ENCODE measurements around the gene SEC14L2. TPM values are rescaled to one million over a fixed set of nuclear protein-coding genes. Genes with fewer than 3 reads are reported as not detected.

The SEC14L2 gene
- total and polyA plus RNA-seq, 10 of the 15 experiments (the other 5 are each of a cell fraction or from before 2014, with no cell fraction given), result 0.08 to 4.0 (median 0.48) TPM

DNA sequence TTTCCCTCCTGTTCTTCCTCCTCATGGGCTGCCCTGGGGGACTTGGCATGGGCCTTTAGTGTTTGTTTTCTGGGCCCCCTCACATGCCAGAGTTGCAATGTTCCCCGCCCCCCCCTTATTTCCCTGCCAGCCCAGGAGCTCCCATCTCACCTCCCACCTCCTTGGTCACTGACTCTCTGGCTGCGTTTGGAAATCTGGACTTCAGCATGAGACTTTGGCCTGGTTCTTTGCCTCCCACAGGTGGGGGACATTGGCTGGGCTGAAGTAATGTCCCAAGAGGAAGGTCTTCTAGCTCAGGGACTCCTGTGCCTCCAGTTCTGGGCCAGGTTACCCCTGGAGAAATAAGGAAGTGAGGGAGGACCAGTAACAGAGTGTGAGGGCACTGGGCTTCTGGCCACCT, 35.7 kb downstream of the SEC14L2 start:
- intact Hi-C loops (cut with micrococcal nuclease; ENCODE audit: unreplicated experiment), result no loop called here
- BruUV-seq (replicated peaks), result no TSS peak

More for the DNA sequence above, 35.7 kb downstream of the SEC14L2 start:
- H3K27ac ChIP-seq (ENCODE audit: control insufficient read depth, insufficient read depth), result no peak overlapping the region
- no peaks in the 10 kb centered on the region for H3K27me3 ChIP-seq (replicated peaks in 1 of 2; ENCODE audit: control insufficient read depth in 2 of 2, insufficient read depth in 2 of 2, low read length in 1 of 2)
- 0% methylated on average over 2 of the region's 2 CpGs for WGBS (ENCODE audit: insufficient coverage, insufficient replicate concordance, low lambda C conversion rate, missing lambda C conversion rate)
- H3K4me3 ChIP-seq, result no peak overlapping the region
- peaks cover 3 to 11% of the 10 kb centered on the region in 2 experiments; a peak in 2 of 4 replicates for H3K36me3 ChIP-seq (ENCODE audit: control insufficient read depth in 2 of 2, insufficient read depth in 2 of 2, low read length in 1 of 2)
- POLR2A ChIA-PET, result no interaction called here
- peaks cover 8% of the 10 kb centered on the region; the same call in 2 of the 3 replicates for H3K9me3 ChIP-seq (replicated peaks; ENCODE audit: control insufficient read depth, insufficient read depth, low read length)
- CTCF ChIA-PET, result interaction anchor here (1.1 to 3.8 kb wide), 4 partner anchors 8 to 40 kb away, joined by 3 to 21 read pairs (median 4); partner anchors contain the start of gene MTFP1
- no peaks in the 10 kb centered on the region for H4K20me1 ChIP-seq (ENCODE audit: control insufficient read depth, insufficient read depth)
- no peaks in the 10 kb centered on the region for H3K79me2 ChIP-seq (ENCODE audit: control insufficient read depth, insufficient read depth, low read length)
- no peak for TF ChIP-seq PML (IDR thresholded peaks at IDR 0.05; ENCODE audit: low read length)
- TF ChIP-seq, protein P1, sequence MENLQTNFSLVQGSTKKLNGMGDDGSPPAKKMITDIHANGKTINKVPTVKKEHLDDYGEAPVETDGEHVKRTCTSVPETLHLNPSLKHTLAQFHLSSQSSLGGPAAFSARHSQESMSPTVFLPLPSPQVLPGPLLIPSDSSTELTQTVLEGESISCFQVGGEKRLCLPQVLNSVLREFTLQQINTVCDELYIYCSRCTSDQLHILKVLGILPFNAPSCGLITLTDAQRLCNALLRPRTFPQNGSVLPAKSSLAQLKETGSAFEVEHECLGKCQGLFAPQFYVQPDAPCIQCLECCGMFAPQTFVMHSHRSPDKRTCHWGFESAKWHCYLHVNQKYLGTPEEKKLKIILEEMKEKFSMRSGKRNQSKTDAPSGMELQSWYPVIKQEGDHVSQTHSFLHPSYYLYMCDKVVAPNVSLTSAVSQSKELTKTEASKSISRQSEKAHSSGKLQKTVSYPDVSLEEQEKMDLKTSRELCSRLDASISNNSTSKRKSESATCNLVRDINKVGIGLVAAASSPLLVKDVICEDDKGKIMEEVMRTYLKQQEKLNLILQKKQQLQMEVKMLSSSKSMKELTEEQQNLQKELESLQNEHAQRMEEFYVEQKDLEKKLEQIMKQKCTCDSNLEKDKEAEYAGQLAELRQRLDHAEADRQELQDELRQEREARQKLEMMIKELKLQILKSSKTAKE (IDR thresholded peaks at IDR 0.05; ENCODE audit: low read depth, poor library complexity, severe bottlenecking), result no peak
- TF ChIP-seq GATAD2B (conservative IDR thresholded peaks at IDR 0.05; ENCODE audit: low read depth), result no peak
- TF ChIP-seq FOXK2 (IDR thresholded peaks at IDR 0.05), result no peak
- TF ChIP-seq BMI1 (IDR thresholded peaks at IDR 0.05; ENCODE audit: borderline replicate concordance), result no peak
- TF ChIP-seq, protein P2, sequence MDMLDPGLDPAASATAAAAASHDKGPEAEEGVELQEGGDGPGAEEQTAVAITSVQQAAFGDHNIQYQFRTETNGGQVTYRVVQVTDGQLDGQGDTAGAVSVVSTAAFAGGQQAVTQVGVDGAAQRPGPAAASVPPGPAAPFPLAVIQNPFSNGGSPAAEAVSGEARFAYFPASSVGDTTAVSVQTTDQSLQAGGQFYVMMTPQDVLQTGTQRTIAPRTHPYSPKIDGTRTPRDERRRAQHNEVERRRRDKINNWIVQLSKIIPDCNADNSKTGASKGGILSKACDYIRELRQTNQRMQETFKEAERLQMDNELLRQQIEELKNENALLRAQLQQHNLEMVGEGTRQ (IDR thresholded peaks at IDR 0.05; ENCODE audit: borderline replicate concordance, low read depth, low read length), result no peak
- TF ChIP-seq KLF5 (IDR thresholded peaks at IDR 0.05; ENCODE audit: partially characterized antibody), result no peak
- TF ChIP-seq SP1 (IDR thresholded peaks at IDR 0.05; ENCODE audit: low read depth, low read length), result no peak
- no peak for FAIRE-seq
- no peak overlapping the region for H3K9ac ChIP-seq (ENCODE audit: control insufficient read depth, insufficient read depth, low read length)
- no peak overlapping the region for H2AFZ ChIP-seq (ENCODE audit: control insufficient read depth, low read depth, low read length)
- H3K4me2 ChIP-seq (ENCODE audit: control insufficient read depth, insufficient read depth), result no peak overlapping the region
- RAD21 ChIA-PET (ENCODE audit: unreplicated experiment), result no interaction called here
- SMC1A ChIA-PET (ENCODE audit: uncharacterized antibody, unreplicated experiment), result interaction anchor here (1.2 kb wide), 1 partner anchor 12 kb away, joined by 5 read pairs; no protein-coding TSS in a partner anchor
- in situ Hi-C loops (cut with MboI), result no loop called here
- no peak for ATAC-seq
- H3K4me1 ChIP-seq (ENCODE audit: control insufficient read depth, insufficient read depth, low read length), result peaks cover 8% of the 10 kb centered on the region
- DNase-seq (ENCODE audit: low read depth, low spot score), result no peak

Measured in GM12878 (cell line).